Activated CD4-positive, alpha-beta T cell treated with anti-CD3 and anti-CD28 coated beads, Interleukin-2, amount 10 ng/mL, durations not matched to agents 7 days and 5 days (primary cell): Measurements from ENCODE around the gene CLSTN2. TPM values are rescaled to one million over a fixed set of nuclear protein-coding genes. Genes with fewer than 3 reads are reported as not detected.

ENCODE experiments used
- CTCF ChIA-PET: fragments of 350-600 bp; sonication (Branson Sonifier 250); formaldehyde crosslinking; loops from one replicate; lab custom pipeline; 2021; ENCODE audit warnings: antibody characterized with exemption; lab: Charles Lee
- POLR2A ChIA-PET: fragments of 350-600 bp; sonication (Branson Sonifier 250); formaldehyde crosslinking; loops from one replicate; lab custom pipeline; 2021; ENCODE audit warnings: antibody characterized with exemption; lab: Charles Lee
- DNase-seq: peaks from one replicate; pipeline ENCODE4 v3.0.0-alpha.2; 2020
- H3K27ac Mint-ChIP-seq: one replicate; pipeline ENCODE4 v1.8.0; 2021; ENCODE audit warnings: mild to moderate bottlenecking, moderate library complexity, mixed read lengths
- H3K27me3 Mint-ChIP-seq: one replicate; pipeline ENCODE4 v1.8.0; 2021; ENCODE audit warnings: mixed read lengths
- H3K36me3 Mint-ChIP-seq: one replicate; pipeline ENCODE4 v1.8.0; 2021; ENCODE audit warnings: low read depth, mixed read lengths
- H3K4me1 Mint-ChIP-seq: one replicate; pipeline ENCODE4 v1.8.0; 2021; ENCODE audit warnings: mixed read lengths
- H3K4me3 Mint-ChIP-seq: one replicate; pipeline ENCODE4 v1.8.0; 2021; ENCODE audit warnings: mild to moderate bottlenecking, moderate library complexity, mixed read lengths
- H3K9me3 Mint-ChIP-seq: one replicate; pipeline ENCODE4 v1.8.0; 2021; ENCODE audit warnings: mixed read lengths
- total RNA-seq, 2 experiments: library from RNA; stranded (reverse); gene quantifications; one replicate each; pipeline ENCODE4 v1.2.3, GENCODE V29; 2021

The CLSTN2 gene
- total RNA-seq, 2 experiments from 2014 or later: not detected

GRCh38 chr3:140103986-140104645 lies 169.1 kb downstream of the CLSTN2 start:
- Mint-ChIP-seq H3K27ac (no peak overlapping the region), H3K9me3 (no peaks in the 10 kb centered on the region), H3K36me3 (no peaks in the 10 kb centered on the region), H3K4me3 (no peak overlapping the region), H3K27me3 (peaks cover 2% of the 10 kb centered on the region), H3K4me1 (no peaks in the 10 kb centered on the region)
- no peak for DNase-seq
- ChIA-PET POLR2A (no interaction called here), CTCF (interaction anchor here (0.6 to 1.0 kb wide), 2 partner anchors 426 to 1304 kb away, joined by 3 read pairs; no protein-coding TSS in a partner anchor)

DNA sequence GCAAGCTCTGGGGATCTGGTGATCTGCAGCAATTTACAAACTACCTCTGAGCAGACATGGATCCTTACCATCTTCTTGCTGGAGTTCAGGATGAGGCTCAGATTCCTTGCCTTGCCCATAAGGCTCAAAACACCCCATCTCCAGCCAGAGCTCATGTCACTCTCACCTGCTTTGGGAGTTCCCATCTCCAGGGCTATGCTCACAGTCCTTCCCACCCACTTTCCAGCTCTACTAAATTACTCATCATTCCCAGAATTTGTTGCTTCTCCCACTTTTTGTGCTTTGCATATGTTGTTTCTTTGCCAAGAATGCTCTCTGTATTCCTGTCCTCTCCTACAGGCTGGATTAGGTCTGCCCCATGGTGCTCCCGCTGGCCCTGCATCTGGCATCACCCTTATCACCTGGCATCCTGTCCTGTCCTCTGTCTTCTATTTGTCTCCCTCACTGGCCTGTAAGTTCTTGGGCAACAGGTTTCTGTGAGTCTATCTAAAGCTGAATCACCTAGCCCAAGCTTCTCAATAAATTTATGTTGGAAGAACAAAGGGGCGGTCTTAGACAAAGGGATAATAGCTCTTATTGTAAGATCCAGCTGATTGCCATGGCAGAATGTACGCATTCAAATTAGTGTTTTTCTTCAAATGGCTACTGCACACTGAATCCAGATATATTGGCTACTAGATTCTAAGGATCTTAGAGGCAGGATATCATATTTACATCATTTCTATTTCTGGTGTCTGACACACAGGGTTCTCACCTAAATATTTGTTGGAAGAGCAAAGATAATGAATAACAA lies 179.2 kb downstream of the CLSTN2 start:
- Mint-ChIP-seq H3K36me3 (no peaks in the 10 kb centered on the region), H3K4me1 (no peaks in the 10 kb centered on the region), H3K4me3 (no peak overlapping the region), H3K27ac (no peak overlapping the region), H3K9me3 (no peaks in the 10 kb centered on the region), H3K27me3 (no peaks in the 10 kb centered on the region)
- ChIA-PET POLR2A (interaction anchor here (0.5 kb wide), 1 partner anchor 127 kb away, joined by 3 read pairs; no protein-coding TSS in a partner anchor), CTCF (no interaction called here)
- DNase-seq: no peak

DNA sequence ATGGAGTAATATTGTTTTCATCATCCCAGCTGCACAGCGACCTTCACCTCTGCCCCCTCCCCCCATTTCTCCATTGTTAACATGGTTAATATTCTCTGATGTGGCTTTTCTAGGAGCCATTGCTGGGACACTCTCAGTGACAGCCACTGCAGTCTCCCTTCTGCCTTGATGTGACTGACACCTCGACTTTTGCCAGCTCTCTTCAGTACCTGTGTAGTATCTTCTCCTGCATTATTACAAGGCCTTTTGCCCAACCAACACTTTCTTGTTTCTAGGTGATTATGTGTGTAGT lies 179.8 kb downstream of the CLSTN2 start:
- Mint-ChIP-seq H3K4me3 (no peak overlapping the region), H3K27me3 (no peaks in the 10 kb centered on the region), H3K36me3 (no peaks in the 10 kb centered on the region), H3K4me1 (no peaks in the 10 kb centered on the region), H3K9me3 (no peaks in the 10 kb centered on the region), H3K27ac (no peak overlapping the region)
- DNase-seq: no peak
- POLR2A ChIA-PET: no interaction called here
- CTCF ChIA-PET: interaction anchor here (0.6 kb wide), 1 partner anchor 91 kb away, joined by 3 read pairs; no protein-coding TSS in a partner anchor

DNA sequence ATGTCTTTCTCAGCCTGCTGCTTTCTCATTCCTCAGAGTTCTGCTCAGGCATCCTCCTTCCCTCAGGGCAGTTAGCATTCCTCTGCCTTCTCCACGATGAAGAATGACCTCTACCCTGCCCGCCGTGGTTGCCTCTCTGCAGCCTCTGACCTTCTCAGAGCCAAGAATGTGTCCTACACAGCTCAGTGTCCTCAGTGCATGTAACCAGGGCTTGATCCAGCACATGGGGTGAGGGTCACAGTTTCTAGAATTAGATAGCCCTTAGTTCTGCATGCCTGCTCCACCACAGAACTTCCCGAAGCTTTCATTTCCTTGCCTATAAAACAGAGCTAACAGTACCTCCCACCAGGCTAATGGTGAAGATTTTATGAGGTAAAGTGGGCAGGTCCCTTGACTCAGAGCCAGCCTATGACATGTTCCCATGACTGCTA lies 182.1 kb downstream of the CLSTN2 start:
- no peak overlapping the region for H3K27ac Mint-ChIP-seq

GRCh38 chr3:140122183-140122582 lies 187.2 kb downstream of the CLSTN2 start:
- ChIA-PET CTCF (no interaction called here), POLR2A (no interaction called here)
- no peaks in the 10 kb centered on the region for H3K4me1 Mint-ChIP-seq

More for the DNA sequence above, 182.1 kb downstream of the CLSTN2 start:
- POLR2A ChIA-PET: no interaction called here
- no peaks in the 10 kb centered on the region for H3K9me3 Mint-ChIP-seq
- no peaks in the 10 kb centered on the region for H3K27me3 Mint-ChIP-seq
- H3K4me3 Mint-ChIP-seq: no peak overlapping the region
- CTCF ChIA-PET: no interaction called here
- H3K4me1 Mint-ChIP-seq: no peaks in the 10 kb centered on the region
- no peaks in the 10 kb centered on the region for H3K36me3 Mint-ChIP-seq
- DNase-seq: no peak

DNA sequence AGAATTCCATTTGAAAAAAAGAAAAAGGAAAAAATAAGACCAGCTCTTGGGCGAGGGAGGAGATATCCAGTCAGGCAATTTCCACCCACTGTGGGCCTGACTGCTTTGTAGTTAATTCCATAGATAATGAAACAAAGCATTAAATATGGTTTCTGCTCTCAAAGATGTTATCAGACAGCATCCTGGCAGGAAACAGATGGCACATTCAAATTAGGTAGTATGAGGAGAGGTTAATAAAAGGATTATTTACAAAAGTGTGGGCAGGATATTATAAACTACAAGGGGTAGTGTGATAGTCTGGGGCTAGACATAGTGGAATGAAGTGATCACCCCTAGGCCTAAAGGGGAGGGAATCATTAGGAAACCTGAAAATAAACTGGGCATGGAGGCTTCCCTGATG lies 193.2 kb downstream of the CLSTN2 start:
- POLR2A ChIA-PET: no interaction called here
- no peak overlapping the region for H3K27ac Mint-ChIP-seq
- no peak for DNase-seq
- peaks cover 2% of the 10 kb centered on the region for H3K27me3 Mint-ChIP-seq
- H3K9me3 Mint-ChIP-seq: no peaks in the 10 kb centered on the region
- H3K4me3 Mint-ChIP-seq: no peak overlapping the region
- CTCF ChIA-PET: no interaction called here
- H3K4me1 Mint-ChIP-seq: no peaks in the 10 kb centered on the region
- no peaks in the 10 kb centered on the region for H3K36me3 Mint-ChIP-seq

More at GRCh38 chr3:140122183-140122582, 187.2 kb downstream of the CLSTN2 start:
- H3K36me3 Mint-ChIP-seq: no peaks in the 10 kb centered on the region
- no peak overlapping the region for H3K27ac Mint-ChIP-seq
- H3K4me3 Mint-ChIP-seq: no peak overlapping the region
- H3K9me3 Mint-ChIP-seq: no peaks in the 10 kb centered on the region
- no peaks in the 10 kb centered on the region for H3K27me3 Mint-ChIP-seq
- no peak for DNase-seq

DNA sequence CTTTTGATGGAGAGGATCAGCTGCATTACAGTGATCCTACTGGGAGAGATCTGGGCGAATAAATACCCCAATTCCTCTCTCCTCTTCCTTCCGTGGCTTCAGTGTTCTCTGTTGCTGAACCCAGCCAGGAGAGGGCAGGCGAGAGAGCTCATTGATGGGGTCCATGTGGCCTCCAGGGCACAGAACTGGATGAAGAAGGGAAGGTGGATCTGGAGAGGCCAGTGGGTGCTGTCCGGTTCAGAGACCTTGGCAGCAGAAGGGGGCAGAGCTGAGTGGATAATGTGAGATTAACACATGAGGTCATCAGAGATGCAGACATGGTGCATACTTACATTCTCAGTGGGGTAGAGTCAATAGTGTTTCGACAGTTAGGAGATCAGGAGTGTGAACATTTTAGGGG lies 193.6 kb downstream of the CLSTN2 start:
- ChIA-PET CTCF (no interaction called here), POLR2A (no interaction called here)
- H3K27ac Mint-ChIP-seq: no peak overlapping the region
- peak; percentile 9 for DNase-seq
- no peak overlapping the region for H3K4me3 Mint-ChIP-seq
- no peaks in the 10 kb centered on the region for H3K4me1 Mint-ChIP-seq
- H3K36me3 Mint-ChIP-seq: no peaks in the 10 kb centered on the region
- no peaks in the 10 kb centered on the region for H3K9me3 Mint-ChIP-seq
- H3K27me3 Mint-ChIP-seq: peaks cover 2% of the 10 kb centered on the region

- POLR2A ChIA-PET: no interaction called here
- peaks cover 3% of the 10 kb centered on the region for H3K27me3 Mint-ChIP-seq
- DNase-seq: no peak
- no peak overlapping the region for H3K4me3 Mint-ChIP-seq
- H3K9me3 Mint-ChIP-seq: no peaks in the 10 kb centered on the region
- no peaks in the 10 kb centered on the region for H3K4me1 Mint-ChIP-seq
- H3K27ac Mint-ChIP-seq: no peak overlapping the region
- no peaks in the 10 kb centered on the region for H3K36me3 Mint-ChIP-seq
- CTCF ChIA-PET: no interaction called here
These were observed 194.8 kb downstream of the CLSTN2 start for GRCh38 chr3:140129768-140130284.

GRCh38 chr3:140131895-140132294 lies 196.9 kb downstream of the CLSTN2 start:
- Mint-ChIP-seq H3K4me1 (no peaks in the 10 kb centered on the region), H3K27me3 (peaks cover 5% of the 10 kb centered on the region), H3K4me3 (no peak overlapping the region), H3K27ac (no peak overlapping the region), H3K36me3 (no peaks in the 10 kb centered on the region), H3K9me3 (no peaks in the 10 kb centered on the region)
- ChIA-PET CTCF (no interaction called here), POLR2A (no interaction called here)
- no peak for DNase-seq

DNA sequence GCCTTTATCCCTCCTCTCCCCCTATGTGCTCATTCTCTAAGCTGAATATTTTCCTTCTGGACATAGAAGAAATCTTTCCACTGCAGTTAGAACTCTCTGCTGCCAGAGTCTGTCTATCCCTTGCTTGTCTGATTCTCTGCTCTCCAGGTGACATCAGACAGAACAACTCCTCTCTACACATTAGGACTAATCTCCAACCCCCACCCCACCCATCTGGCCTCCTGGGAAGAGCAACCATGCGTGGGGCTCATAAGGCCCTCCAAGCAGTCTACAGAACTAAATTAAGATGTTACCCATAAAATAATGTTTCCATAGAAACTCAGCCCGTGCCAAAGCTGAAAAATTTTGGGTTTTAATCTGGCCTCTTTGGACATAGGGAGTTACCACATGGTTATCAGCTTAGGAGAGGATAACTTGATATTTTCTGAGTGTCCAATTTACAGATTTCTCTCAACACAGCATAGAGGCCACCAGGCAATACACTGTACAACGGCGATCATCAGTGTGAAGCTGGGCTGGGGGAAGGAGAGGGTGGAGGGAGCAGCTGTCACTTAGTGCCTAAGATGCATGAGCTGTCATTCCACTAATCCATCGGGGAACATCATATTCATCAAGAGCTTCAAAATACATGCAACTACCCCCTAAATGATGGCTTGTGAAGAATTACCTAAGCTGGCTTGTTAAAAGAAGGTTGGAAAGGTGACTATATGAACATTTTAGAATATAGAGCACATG lies 199.4 kb downstream of the CLSTN2 start:
- POLR2A ChIA-PET: no interaction called here
- no peak for DNase-seq
- Mint-ChIP-seq H3K9me3 (no peaks in the 10 kb centered on the region), H3K36me3 (no peaks in the 10 kb centered on the region), H3K27ac (no peak overlapping the region), H3K4me3 (no peak overlapping the region), H3K4me1 (no peaks in the 10 kb centered on the region), H3K27me3 (peaks cover 5% of the 10 kb centered on the region)
- CTCF ChIA-PET: no interaction called here

DNA sequence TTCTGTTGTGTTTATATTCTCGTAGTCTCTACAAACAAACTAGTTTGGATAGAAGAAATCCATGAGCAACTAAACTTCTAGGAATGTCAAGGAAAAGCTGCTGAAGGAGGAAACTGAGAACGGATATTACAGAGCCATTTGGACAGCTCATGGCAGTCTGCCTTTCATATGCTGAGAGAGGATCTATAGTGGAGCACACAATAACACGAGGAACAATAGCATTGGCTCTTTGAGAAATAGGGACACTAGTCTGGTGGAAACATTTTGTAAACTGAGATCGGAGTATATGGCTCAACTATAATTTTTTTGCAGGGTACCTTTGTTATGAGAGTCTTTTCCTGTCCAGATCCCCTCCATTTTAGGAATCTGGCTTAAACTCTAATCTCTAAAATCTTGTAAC lies 200.5 kb downstream of the CLSTN2 start:
- Mint-ChIP-seq H3K9me3 (no peaks in the 10 kb centered on the region), H3K27ac (no peak overlapping the region), H3K27me3 (peaks cover 4% of the 10 kb centered on the region), H3K36me3 (no peaks in the 10 kb centered on the region), H3K4me3 (no peak overlapping the region), H3K4me1 (no peaks in the 10 kb centered on the region)
- POLR2A ChIA-PET: no interaction called here
- DNase-seq: no peak
- CTCF ChIA-PET: no interaction called here

DNA sequence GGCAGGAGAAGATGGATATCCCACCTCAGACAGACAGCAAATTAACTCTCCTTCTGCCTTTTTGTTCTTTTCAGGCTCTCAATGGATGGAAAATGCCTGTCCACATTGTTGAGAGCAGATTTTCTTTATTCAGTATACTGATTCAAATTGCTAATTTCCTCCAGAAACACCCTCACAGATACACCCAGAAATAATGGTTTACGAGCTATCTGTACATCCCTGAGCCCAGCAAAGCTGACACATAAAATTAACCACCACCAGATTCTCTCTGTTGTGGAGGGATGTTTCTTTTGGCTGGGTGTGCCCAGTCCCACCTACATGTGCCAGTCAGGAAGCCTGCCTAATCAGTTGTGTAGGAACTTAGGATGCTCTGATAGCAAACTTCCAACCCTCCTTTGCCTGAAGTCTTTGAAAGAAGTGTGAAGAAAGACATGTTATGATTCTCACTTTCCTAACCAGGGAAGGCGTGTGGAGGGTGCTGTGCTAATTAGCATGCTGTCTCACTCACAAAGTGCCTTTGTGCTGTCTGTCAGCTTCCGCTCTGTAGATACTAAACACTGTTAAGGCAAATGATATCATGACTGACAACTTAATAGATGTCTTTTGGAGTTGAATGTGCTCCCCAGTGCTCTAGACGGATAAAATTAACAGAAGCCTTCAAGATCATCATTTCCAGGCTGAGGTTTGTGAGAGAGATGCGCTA lies 208.5 kb downstream of the CLSTN2 start:
- Mint-ChIP-seq H3K27me3 (no peaks in the 10 kb centered on the region), H3K4me1 (no peaks in the 10 kb centered on the region), H3K27ac (no peak overlapping the region), H3K9me3 (no peaks in the 10 kb centered on the region), H3K4me3 (no peak overlapping the region), H3K36me3 (no peaks in the 10 kb centered on the region)
- no peak for DNase-seq
- ChIA-PET CTCF (no interaction called here), POLR2A (no interaction called here)
